ENCODE measurements around the gene FMNL1.

- TF ChIP-seq CTCF (IDR thresholded peaks at IDR 0.05) (no peak), ZFX (IDR thresholded peaks at IDR 0.05; ENCODE audit: borderline replicate concordance) (no peak)
These were observed 61.3 kb downstream of the FMNL1 start for GRCh38 chr17:45282683-45283644.
